ENCODE measurements around the gene PHAF1. TPM values are rescaled to one million over a fixed set of nuclear protein-coding genes. Genes with fewer than 3 reads are reported as not detected.

PHAF1 gene
- total and polyA plus RNA-seq, 2 of the 13 experiments (the other 11 are each of a cell fraction or from before 2014, with no cell fraction given): 48.3 to 174 TPM

GRCh38 chr16:67183627-67184452 is 74.1 kb downstream of the PHAF1 start, which contains the start of gene MATCAP1 (continued):
- peak; percentile 95 for TF ChIP-seq CEBPG (CRISPR knock-in tag; IDR thresholded peaks at IDR 0.05)
- TF ChIP-seq BORCS8-MEF2B (CRISPR knock-in tag; IDR thresholded peaks at IDR 0.05): peak; percentile 84
- no peak; the same call in 1 of the 2 replicates for TF ChIP-seq ZNF766 (CRISPR knock-in tag; IDR thresholded peaks at IDR 0.05; ENCODE audit: borderline replicate concordance)
- peak; percentile 37; the same call in 1 of the 2 replicates for TF ChIP-seq FOXK2 (IDR thresholded peaks at IDR 0.05)
- no peak for TF ChIP-seq ELK4 (CRISPR knock-in tag; IDR thresholded peaks at IDR 0.05; ENCODE audit: borderline replicate concordance)
- TF ChIP-seq SATB2 (CRISPR knock-in tag; IDR thresholded peaks at IDR 0.05): no peak
- TF ChIP-seq NBN (conservative IDR thresholded peaks at IDR 0.05): no peak
- TF ChIP-seq ZNF597 (CRISPR knock-in tag; IDR thresholded peaks at IDR 0.05): no peak
- no peak for TF ChIP-seq RELA (CRISPR knock-in tag; IDR thresholded peaks at IDR 0.05)
- no peak for TF ChIP-seq FOXM1 (CRISPR knock-in tag; IDR thresholded peaks at IDR 0.05)
- peak; percentile 85 for TF ChIP-seq UBTF (CRISPR knock-in tag; IDR thresholded peaks at IDR 0.05)
- no peak for TF ChIP-seq PRMT3 (CRISPR knock-in tag; IDR thresholded peaks at IDR 0.05; ENCODE audit: borderline replicate concordance, low read depth)
- TF ChIP-seq ZSCAN5A (CRISPR knock-in tag; IDR thresholded peaks at IDR 0.05; ENCODE audit: borderline replicate concordance): 0 out of 2 replicates have a peak, but pooled peaks have one; percentile 13
- TF ChIP-seq MTF1 (CRISPR knock-in tag; IDR thresholded peaks at IDR 0.05): no peak
- no peak for TF ChIP-seq RNF219 (CRISPR knock-in tag; IDR thresholded peaks at IDR 0.05)
- TF ChIP-seq RARA (CRISPR knock-in tag; IDR thresholded peaks at IDR 0.05): peak; percentile 58
- no peak; the same call in 1 of the 2 replicates for TF ChIP-seq ZNF512 (CRISPR knock-in tag; IDR thresholded peaks at IDR 0.05)
- TF ChIP-seq ZBTB37 (CRISPR knock-in tag; IDR thresholded peaks at IDR 0.05): no peak

Measured in HepG2 (cell line).